ENCODE data around the gene TNFAIP6. TPM values are rescaled to one million over a fixed set of nuclear protein-coding genes. Genes with fewer than 3 reads are reported as not detected.

Gene TNFAIP6
- total RNA-seq, 1 donor from 2014 or later = 2.6 TPM

- no peak for FAIRE-seq
- no peak for DNase-seq (ENCODE audit: low read depth)
- no peak for TF ChIP-seq CTCF (IDR thresholded peaks at IDR 0.05; ENCODE audit: insufficient read depth, low read length, severe bottlenecking)
- Histone ChIP-seq H3K4me3 (ENCODE audit: low read depth, low read length) (no peak overlapping the region), H3K27me3 (ENCODE audit: control insufficient read depth, insufficient read depth, low read length) (no peaks in the 10 kb centered on the region), H3K36me3 (ENCODE audit: control insufficient read depth, insufficient read depth, low read length) (no peaks in the 10 kb centered on the region)
Measured at GRCh38 chr2:151401149-151401548, 43.8 kb downstream of the TNFAIP6 start.

- DNase-seq (ENCODE audit: low read depth) = no peak
- no peak overlapping the region for H3K4me3 ChIP-seq (ENCODE audit: low read depth, low read length)
- H3K27me3 ChIP-seq (ENCODE audit: control insufficient read depth, insufficient read depth, low read length) = no peaks in the 10 kb centered on the region
- no peaks in the 10 kb centered on the region for H3K36me3 ChIP-seq (ENCODE audit: control insufficient read depth, insufficient read depth, low read length)
- FAIRE-seq = no peak
- no peak for TF ChIP-seq CTCF (IDR thresholded peaks at IDR 0.05; ENCODE audit: insufficient read depth, low read length, severe bottlenecking)
Measured at GRCh38 chr2:151403914-151404313, 46.5 kb downstream of the TNFAIP6 start.

- TF ChIP-seq CTCF (IDR thresholded peaks at IDR 0.05; ENCODE audit: insufficient read depth, low read length, severe bottlenecking) = no peak
- no peaks in the 10 kb centered on the region for H3K36me3 ChIP-seq (ENCODE audit: control insufficient read depth, insufficient read depth, low read length)
- no peak overlapping the region for H3K4me3 ChIP-seq (ENCODE audit: low read depth, low read length)
- DNase-seq (ENCODE audit: low read depth) (peak; percentile 65), FAIRE-seq (no peak)
- no peaks in the 10 kb centered on the region for H3K27me3 ChIP-seq (ENCODE audit: control insufficient read depth, insufficient read depth, low read length)
Measured at GRCh38 chr2:151405376-151405775, 48.0 kb downstream of the TNFAIP6 start.

GRCh38 chr2:151407281-151407680 lies 49.9 kb downstream of the TNFAIP6 start:
- no peak for TF ChIP-seq CTCF (IDR thresholded peaks at IDR 0.05; ENCODE audit: insufficient read depth, low read length, severe bottlenecking)
- no peak for FAIRE-seq
- no peak overlapping the region for H3K4me3 ChIP-seq (ENCODE audit: low read depth, low read length)
- DNase-seq (ENCODE audit: low read depth) = no peak
- no peaks in the 10 kb centered on the region for H3K27me3 ChIP-seq (ENCODE audit: control insufficient read depth, insufficient read depth, low read length)
- H3K36me3 ChIP-seq (ENCODE audit: control insufficient read depth, insufficient read depth, low read length) = no peaks in the 10 kb centered on the region

- no peak overlapping the region for H3K4me3 ChIP-seq (ENCODE audit: low read depth, low read length)
- DNase-seq (ENCODE audit: low read depth) (no peak), FAIRE-seq (no peak)
- no peaks in the 10 kb centered on the region for H3K27me3 ChIP-seq (ENCODE audit: control insufficient read depth, insufficient read depth, low read length)
- no peaks in the 10 kb centered on the region for H3K36me3 ChIP-seq (ENCODE audit: control insufficient read depth, insufficient read depth, low read length)
- no peak for TF ChIP-seq CTCF (IDR thresholded peaks at IDR 0.05; ENCODE audit: insufficient read depth, low read length, severe bottlenecking)
Measured at GRCh38 chr2:151408788-151409600, 51.6 kb downstream of the TNFAIP6 start.

Data from bronchial epithelial cell (primary cell).